Trophoblast cell (in vitro differentiated cells and primary cell): ENCODE data around the gene CSNK2A1.
A peak's percentile ranks its signal among the peaks of the same experiment; 100 is the strongest.

Experiments used
- DNase-seq, 2 donors: peaks; one replicate each; pipeline ENCODE4 v3.0.0-alpha.2; 2016
- H2AFZ ChIP-seq: 2 replicates; pipeline ENCODE4 v1.6.1; 2013; ENCODE audit warnings: low read length, moderate library complexity, mild to moderate bottlenecking; ENCODE audit not compliant: insufficient read depth, poor library complexity
- H2AK5ac ChIP-seq: 2 replicates; pipeline ENCODE4 v1.6.1; 2013; ENCODE audit warnings: mild to moderate bottlenecking, low read length
- H2BK120ac ChIP-seq: 2 replicates; pipeline ENCODE4 v1.6.1; 2013; ENCODE audit warnings: low read length, mild to moderate bottlenecking, moderate library complexity; ENCODE audit not compliant: insufficient read depth, poor library complexity
- H2BK12ac ChIP-seq: 2 replicates; pipeline ENCODE4 v1.6.1; 2013; ENCODE audit warnings: mild to moderate bottlenecking, low read length, moderate library complexity
- H2BK5ac ChIP-seq: 2 replicates; pipeline ENCODE4 v1.6.1; 2013; ENCODE audit warnings: low read length, low read depth, moderate library complexity, mild to moderate bottlenecking; ENCODE audit not compliant: poor library complexity
- H3K14ac ChIP-seq: 2 replicates; pipeline ENCODE4 v1.6.1; 2013; ENCODE audit warnings: mild to moderate bottlenecking, low read length
- H3K18ac ChIP-seq: 2 replicates; pipeline ENCODE4 v1.6.1; 2013; ENCODE audit warnings: mild to moderate bottlenecking, low read length
- H3K23ac ChIP-seq: 2 replicates; pipeline ENCODE4 v1.6.1; 2013; ENCODE audit warnings: low read length
- H3K27ac ChIP-seq: 2 replicates; pipeline ENCODE4 v1.5.1; 2013; ENCODE audit warnings: low read depth, mild to moderate bottlenecking, inconsistent platforms, low read length, moderate library complexity
- H3K27me3 ChIP-seq: 2 replicates; pipeline ENCODE4 v1.6.1; 2013; ENCODE audit warnings: inconsistent platforms, mild to moderate bottlenecking, low read length, moderate library complexity; ENCODE audit not compliant: insufficient read depth
- H3K36me3 ChIP-seq, 2 experiments: 1 replicate in 1 of 2; 2 replicates in 1 of 2; pipeline ENCODE4 v1.6.1; 2013; ENCODE audit warnings: low read length in 2 of 2, mild to moderate bottlenecking in 2 of 2, moderate library complexity in 1 of 2; ENCODE audit not compliant: insufficient read depth in 2 of 2, control insufficient read depth in 1 of 2
- H3K4ac ChIP-seq: 2 replicates; pipeline ENCODE4 v1.6.1; 2013; ENCODE audit warnings: low read depth, mild to moderate bottlenecking, low read length, moderate library complexity
- H3K4me1 ChIP-seq, 2 experiments: 1 replicate in 1 of 2; 2 replicates in 1 of 2; pipeline ENCODE4 v1.6.1; 2013; ENCODE audit warnings: low read length in 2 of 2, mild to moderate bottlenecking in 2 of 2, moderate library complexity in 1 of 2; ENCODE audit not compliant: insufficient read depth in 2 of 2, control insufficient read depth in 1 of 2
- H3K4me2 ChIP-seq: 2 replicates; pipeline ENCODE4 v1.6.1; 2013; ENCODE audit warnings: inconsistent platforms, mild to moderate bottlenecking, low read length, moderate library complexity
- H3K4me3 ChIP-seq: 2 replicates; pipeline ENCODE4 v1.5.1; 2013; ENCODE audit warnings: mild to moderate bottlenecking, low read depth, low read length, inconsistent platforms
- H3K79me1 ChIP-seq: one replicate; pipeline ENCODE4 v1.6.1; 2013; ENCODE audit warnings: low read length
- H3K79me2 ChIP-seq: 2 replicates; pipeline ENCODE4 v1.6.1; 2013; ENCODE audit warnings: low read length, mild to moderate bottlenecking; ENCODE audit not compliant: control insufficient read depth, insufficient read depth, poor library complexity
- H3K9ac ChIP-seq: 2 replicates; pipeline ENCODE4 v1.6.1; 2013; ENCODE audit warnings: mild to moderate bottlenecking, low read length
- H3K9me3 ChIP-seq: 2 replicates; pipeline ENCODE4 v1.6.1; 2013; ENCODE audit warnings: low read depth, mild to moderate bottlenecking, control low read depth, inconsistent platforms, low read length; ENCODE audit not compliant: insufficient read depth
- H4K12ac ChIP-seq: 2 replicates; pipeline ENCODE4 v1.6.1; 2013; ENCODE audit warnings: low read depth, mild to moderate bottlenecking, low read length, moderate library complexity
- H4K8ac ChIP-seq: 2 replicates; pipeline ENCODE4 v1.6.1; 2013; ENCODE audit warnings: low read depth, mild to moderate bottlenecking, low read length, moderate library complexity
- H4K91ac ChIP-seq: one replicate; pipeline ENCODE4 v1.6.1; 2013; ENCODE audit warnings: low read depth, mild to moderate bottlenecking, low read length, moderate library complexity
- WGBS: extraction: QIAGEN DNeasy Blood & Tissue Kit; methylation state at CpG from one replicate; pipeline ENCODE4 v1.1.7; 2013; ENCODE audit warnings: missing lambda C conversion rate; ENCODE audit not compliant: insufficient read length, insufficient coverage; ENCODE audit errors: extremely low coverage; 5-methylcytosine and 5-hydroxymethylcytosine counted together

Gene CSNK2A1

DNA sequence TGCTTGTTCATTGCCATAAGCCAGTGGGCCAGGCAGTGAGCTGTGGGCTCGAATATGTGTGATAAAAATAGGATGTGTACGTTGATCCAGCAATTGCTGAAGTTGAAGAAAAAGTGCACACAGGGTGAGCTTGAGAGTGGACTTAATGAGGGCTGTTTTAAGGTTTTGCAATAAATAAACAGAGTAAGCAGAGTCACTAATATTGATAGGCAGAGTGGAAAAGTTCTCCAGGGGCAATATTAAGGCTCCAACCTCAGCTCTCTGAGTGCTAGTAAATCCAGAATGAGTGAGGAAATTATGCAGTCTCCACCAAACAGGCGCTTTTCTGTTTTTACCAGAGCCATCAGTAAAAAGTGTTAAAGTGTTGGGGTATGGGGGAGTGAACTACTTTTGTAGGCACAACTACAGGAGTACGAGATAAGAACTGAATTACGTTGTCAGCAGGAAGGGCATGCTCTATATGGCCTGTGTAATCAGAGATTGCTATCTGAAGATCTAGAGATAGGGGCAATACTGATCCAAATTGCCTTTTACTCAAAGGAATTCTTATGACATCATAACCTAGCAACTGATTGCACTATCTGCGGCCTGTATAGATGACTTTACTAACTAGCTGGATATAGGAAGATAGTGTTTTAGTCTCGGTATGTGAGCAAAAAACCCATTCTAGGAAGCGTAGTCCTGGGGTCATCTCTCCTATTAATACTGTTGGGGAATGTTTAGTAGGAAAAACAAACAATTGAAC is 73.7 kb downstream of the CSNK2A1 start:
- DNase-seq, result peak; percentile 51 to 97
- Histone ChIP-seq H2BK120ac (no peak overlapping the region), H2BK5ac (no peak overlapping the region), H3K4me2 (no peak overlapping the region), H3K14ac (no peak overlapping the region), H3K27ac (no peak overlapping the region), H3K79me1 (no peaks in the 10 kb centered on the region), H3K18ac (no peak overlapping the region), H3K4me3 (no peak overlapping the region), H3K9me3 (peaks cover 13% of the 10 kb centered on the region), H4K12ac (no peak overlapping the region), H2BK12ac (no peak overlapping the region), H3K9ac (no peak overlapping the region), H4K91ac (no peak overlapping the region), H2AFZ (no peak overlapping the region), H3K4me1 (no peaks in the 10 kb centered on the region), H3K27me3 (no peaks in the 10 kb centered on the region), H3K4ac (no peak overlapping the region), H3K23ac (no peak overlapping the region), H2AK5ac (no peak overlapping the region), H3K79me2 (no peaks in the 10 kb centered on the region), H4K8ac (no peak overlapping the region), H3K36me3 (peaks cover 5 to 9% of the 10 kb centered on the region in 2 experiments)
- no CpG with 5 or more reads among the region's 8 CpGs for WGBS

DNA sequence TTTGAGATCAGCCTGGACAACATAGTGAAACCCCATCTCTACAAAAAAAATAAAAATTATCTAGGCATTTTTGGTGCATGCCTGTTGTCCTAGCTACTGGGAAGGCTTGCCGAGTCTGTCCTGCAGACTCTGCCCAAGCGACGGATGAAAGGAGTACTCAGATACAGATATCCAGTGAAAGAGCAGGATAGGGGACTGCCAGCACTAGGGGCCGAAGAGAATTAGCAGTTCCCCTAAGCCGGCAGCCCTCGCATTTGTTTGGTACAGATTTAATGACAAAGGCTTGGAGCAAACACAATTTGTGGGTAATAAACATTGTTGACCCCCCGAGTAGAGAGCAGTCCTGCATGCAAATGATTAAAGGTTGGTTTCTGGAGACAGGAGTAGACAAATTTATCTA is 75.8 kb downstream of the CSNK2A1 start:
- H2BK5ac ChIP-seq, result no peak overlapping the region

DNA sequence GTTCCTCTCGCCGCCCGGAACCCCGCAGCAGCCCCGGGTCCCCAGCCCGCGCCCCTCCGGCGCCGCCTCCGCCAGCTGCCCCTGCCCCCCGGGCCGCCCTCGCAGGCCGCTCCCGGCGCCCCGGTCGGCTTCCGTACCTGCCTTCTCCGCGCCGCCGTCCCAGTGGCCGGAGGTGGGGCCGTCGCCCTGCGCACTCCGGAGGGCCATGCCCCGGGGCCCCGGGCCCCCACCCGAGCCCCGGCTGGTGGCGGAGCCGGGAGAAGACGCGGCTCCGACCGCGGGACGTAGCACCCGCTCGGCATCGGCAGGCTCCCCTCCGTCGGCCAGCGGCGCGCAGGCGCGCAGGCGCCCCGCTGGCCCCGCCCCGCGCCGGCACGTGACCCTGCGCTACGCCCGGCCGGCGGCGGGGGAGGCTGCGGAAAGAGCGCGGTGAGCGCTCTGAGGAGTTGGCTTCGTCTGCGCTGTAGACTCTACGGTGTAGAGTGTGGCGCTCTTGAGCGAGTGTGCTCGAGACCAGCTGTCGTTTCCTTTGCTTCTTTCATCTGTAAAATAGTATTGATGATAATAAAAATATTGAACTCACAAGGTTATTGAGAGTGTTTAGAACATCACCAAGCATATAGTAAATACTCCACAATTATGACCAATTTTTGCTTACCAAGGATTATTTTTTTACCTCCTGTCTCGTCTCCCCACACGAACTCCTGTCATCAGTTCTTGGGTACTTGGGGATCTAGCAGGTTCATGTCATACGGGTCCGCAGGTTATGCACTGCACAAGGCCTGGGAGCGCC is 81.2 kb downstream of the CSNK2A1 start, which contains the start of gene TBC1D20:
Gene TBC1D20 (minus strand): TSS at position 335 of the 793 bp plus-strand sequence. CDS start 128 bp downstream, at position 207.
- peaks cover 11% of the 10 kb centered on the region for H3K79me2 ChIP-seq
- H3K9me3 ChIP-seq, result no peaks in the 10 kb centered on the region
- H3K27ac ChIP-seq, result peak within 1 kb of the TSS; percentile 89

More for the DNA sequence above, 75.8 kb downstream of the CSNK2A1 start:
- H3K79me1 ChIP-seq, result no peaks in the 10 kb centered on the region
- H3K9me3 ChIP-seq, result peaks cover 11% of the 10 kb centered on the region
- H2BK120ac ChIP-seq, result no peak overlapping the region
- no peaks in the 10 kb centered on the region for H3K79me2 ChIP-seq
- no peak overlapping the region for H3K27ac ChIP-seq
- H3K14ac ChIP-seq, result no peak overlapping the region
- H2AK5ac ChIP-seq, result no peak overlapping the region
- no CpG with 5 or more reads among the region's 7 CpGs for WGBS
- H3K36me3 ChIP-seq, result no peaks in the 10 kb centered on the region
- H2BK12ac ChIP-seq, result no peak overlapping the region
- no peak overlapping the region for H4K91ac ChIP-seq
- no peak overlapping the region for H2AFZ ChIP-seq
- no peak overlapping the region for H3K23ac ChIP-seq
- H3K4me1 ChIP-seq, result peaks cover 2 to 3% of the 10 kb centered on the region in 2 experiments
- no peak for DNase-seq
- H4K12ac ChIP-seq, result no peak overlapping the region
- no peak overlapping the region for H3K18ac ChIP-seq
- no peak overlapping the region for H3K4me3 ChIP-seq
- H3K27me3 ChIP-seq, result no peaks in the 10 kb centered on the region
- no peak overlapping the region for H3K4ac ChIP-seq
- no peak overlapping the region for H3K4me2 ChIP-seq
- no peak overlapping the region for H4K8ac ChIP-seq
- no peak overlapping the region for H3K9ac ChIP-seq

More for the DNA sequence above, 81.2 kb downstream of the CSNK2A1 start, which contains the start of gene TBC1D20:
- no CpG with 5 or more reads among the region's 80 CpGs for WGBS
- peak within 1 kb of the TSS; percentile 85 for H4K91ac ChIP-seq
- H3K4me3 ChIP-seq, result peak within 1 kb of the TSS; percentile 93
- H3K27me3 ChIP-seq, result no peaks in the 10 kb centered on the region
- no peak within 1 kb of the TSS for H3K23ac ChIP-seq
- peak within 1 kb of the TSS; percentile 91 for H3K14ac ChIP-seq
- peak within 1 kb of the TSS; percentile 42 for H2BK5ac ChIP-seq
- peaks cover 0 to 5% of the 10 kb centered on the region in 2 experiments for H3K36me3 ChIP-seq
- peak within 1 kb of the TSS; percentile 86 for H3K4me2 ChIP-seq
- H3K79me1 ChIP-seq, result peaks cover 10% of the 10 kb centered on the region
- peak within 1 kb of the TSS; percentile 28 for H3K4ac ChIP-seq
- peak within 1 kb of the TSS; percentile 61 for H2BK120ac ChIP-seq
- peak within 1 kb of the TSS; percentile 91 for H3K18ac ChIP-seq
- H2BK12ac ChIP-seq, result peak within 1 kb of the TSS; percentile 29
- peaks cover 3 to 10% of the 10 kb centered on the region in 2 experiments for H3K4me1 ChIP-seq
- H3K9ac ChIP-seq, result peak within 1 kb of the TSS; percentile 98
- DNase-seq, result peak; percentile 76 to 94
- peak within 1 kb of the TSS; percentile 87 for H4K8ac ChIP-seq
- peak within 1 kb of the TSS; percentile 65 for H4K12ac ChIP-seq
- H2AK5ac ChIP-seq, result no peak within 1 kb of the TSS
- H2AFZ ChIP-seq, result peak within 1 kb of the TSS; percentile 75
